ENCODE measurements around the gene HORMAD2. TPM values are rescaled to one million over a fixed set of nuclear protein-coding genes. Genes with fewer than 3 reads are reported as not detected.

HORMAD2 gene
- total RNA-seq, 4 donors from 2014 or later, result not detected

DNA sequence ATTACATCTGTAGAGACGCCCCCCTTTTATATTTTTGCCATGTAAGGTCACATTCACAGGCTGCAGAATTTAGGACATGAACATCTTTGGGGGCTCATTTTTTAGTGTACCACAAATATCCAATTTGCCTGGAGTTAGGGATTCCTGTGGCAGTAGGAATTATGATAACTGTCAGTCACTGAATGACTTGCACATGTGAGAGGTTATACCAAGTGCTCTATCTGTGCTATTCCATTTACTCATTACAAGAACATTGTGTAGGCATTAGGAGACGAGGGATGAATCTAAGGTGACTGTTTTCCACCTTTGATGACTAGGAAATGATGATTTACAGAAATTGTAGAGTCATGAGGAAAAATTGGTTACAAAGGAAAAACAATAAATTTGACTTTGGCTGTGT lies 87.0 kb downstream of the HORMAD2 start:
- no peak for TF ChIP-seq POLR2A (IDR thresholded peaks at IDR 0.05)
- TF ChIP-seq POLR2AphosphoS5 (IDR thresholded peaks at IDR 0.05), result no peak
- TF ChIP-seq CTCF (IDR thresholded peaks at IDR 0.05), result no peak
- no peak for TF ChIP-seq EP300 (IDR thresholded peaks at IDR 0.05)
- no peaks in the 10 kb centered on the region for H3K36me3 ChIP-seq
- no peak overlapping the region for H3K27ac ChIP-seq
- no peak for ATAC-seq
- peaks cover 25% of the 10 kb centered on the region for H3K27me3 ChIP-seq
- no peaks in the 10 kb centered on the region for H3K4me1 ChIP-seq
- no peaks in the 10 kb centered on the region for H3K9me3 ChIP-seq
- H3K4me3 ChIP-seq, result no peak overlapping the region
- WGBS, 2 donors (ENCODE audit: low coverage in 1 of 2), result 40 to 65% methylated on average over 1 to 2 of the region's 2 CpGs

GRCh38 chr22:30167734-30168133 lies 87.5 kb downstream of the HORMAD2 start:
- Histone ChIP-seq H3K4me1 (no peaks in the 10 kb centered on the region), H3K27me3 (peaks cover 25% of the 10 kb centered on the region), H3K9me3 (no peaks in the 10 kb centered on the region), H3K36me3 (no peaks in the 10 kb centered on the region), H3K27ac (no peak overlapping the region), H3K4me3 (no peak overlapping the region)
- ATAC-seq, result no peak
- TF ChIP-seq POLR2AphosphoS5 (IDR thresholded peaks at IDR 0.05), result no peak
- TF ChIP-seq CTCF (IDR thresholded peaks at IDR 0.05), result no peak
- TF ChIP-seq POLR2A (IDR thresholded peaks at IDR 0.05), result no peak
- TF ChIP-seq EP300 (IDR thresholded peaks at IDR 0.05), result no peak
- 50 to 67% methylated on average over 1 of the region's 1 CpG for WGBS, 2 donors (ENCODE audit: low coverage in 1 of 2)

DNA sequence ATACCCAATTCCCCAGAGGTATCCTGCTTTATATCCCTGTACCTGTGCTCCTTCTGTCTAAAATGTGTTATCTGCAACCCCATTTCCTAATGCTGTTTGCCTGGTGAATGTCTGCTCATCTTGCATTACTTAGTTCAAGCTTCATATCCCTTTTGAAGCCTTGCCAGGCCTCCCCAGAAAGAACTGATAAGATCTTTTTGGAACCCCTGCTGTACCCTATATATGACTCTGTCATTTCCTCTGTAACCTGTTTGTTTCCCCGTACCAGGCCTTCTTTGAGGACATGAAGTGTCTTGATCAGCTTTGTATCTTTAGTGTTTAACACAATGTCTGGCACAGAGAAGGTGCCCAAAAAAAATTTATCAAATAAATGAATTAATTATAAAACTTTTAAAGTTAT lies 88.7 kb downstream of the HORMAD2 start:
- peaks cover 25% of the 10 kb centered on the region for H3K27me3 ChIP-seq
- WGBS, 2 donors (ENCODE audit: low coverage in 1 of 2), result 73 to 88% methylated on average over 1 of the region's 1 CpG
- H3K4me3 ChIP-seq, result no peak overlapping the region
- no peak for ATAC-seq
- TF ChIP-seq EP300 (IDR thresholded peaks at IDR 0.05) (no peak), POLR2A (IDR thresholded peaks at IDR 0.05) (no peak), CTCF (IDR thresholded peaks at IDR 0.05) (no peak), POLR2AphosphoS5 (IDR thresholded peaks at IDR 0.05) (no peak)
- no peak overlapping the region for H3K27ac ChIP-seq
- H3K36me3 ChIP-seq, result no peaks in the 10 kb centered on the region
- no peaks in the 10 kb centered on the region for H3K9me3 ChIP-seq
- H3K4me1 ChIP-seq, result no peaks in the 10 kb centered on the region

DNA sequence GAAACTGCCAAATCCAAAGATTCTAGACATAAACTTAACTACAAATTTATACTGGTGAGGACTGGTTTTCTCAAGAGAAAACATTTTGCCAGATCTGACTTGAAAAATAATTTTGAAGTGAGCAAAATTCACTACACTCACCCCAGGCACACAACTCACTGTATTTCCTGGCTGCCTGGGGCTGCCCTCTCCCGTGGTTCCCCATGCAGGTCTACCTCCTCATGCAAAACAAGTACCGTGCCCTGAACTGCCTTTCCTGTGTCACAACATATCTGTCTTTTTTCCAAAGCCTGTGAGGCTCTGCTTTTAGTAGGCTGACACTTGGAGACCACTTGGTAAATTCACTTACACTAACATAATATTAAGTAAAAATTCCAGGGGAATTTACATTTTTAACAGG lies 89.9 kb downstream of the HORMAD2 start:
- no peak for TF ChIP-seq POLR2A (IDR thresholded peaks at IDR 0.05)
- no peak for TF ChIP-seq CTCF (IDR thresholded peaks at IDR 0.05)
- no peak for TF ChIP-seq EP300 (IDR thresholded peaks at IDR 0.05)
- TF ChIP-seq POLR2AphosphoS5 (IDR thresholded peaks at IDR 0.05), result no peak
- no peak for ATAC-seq
- Histone ChIP-seq H3K4me3 (no peak overlapping the region), H3K36me3 (no peaks in the 10 kb centered on the region), H3K9me3 (no peaks in the 10 kb centered on the region), H3K4me1 (no peaks in the 10 kb centered on the region), H3K27ac (no peak overlapping the region), H3K27me3 (peaks cover 25% of the 10 kb centered on the region)
- WGBS, 2 donors (ENCODE audit: low coverage in 1 of 2), result 39 to 63% methylated on average over 2 of the region's 2 CpGs

- TF ChIP-seq EP300 (IDR thresholded peaks at IDR 0.05) (no peak), POLR2A (IDR thresholded peaks at IDR 0.05) (no peak), CTCF (IDR thresholded peaks at IDR 0.05) (no peak), POLR2AphosphoS5 (IDR thresholded peaks at IDR 0.05) (no peak)
- H3K9me3 ChIP-seq, result no peaks in the 10 kb centered on the region
- no peak overlapping the region for H3K27ac ChIP-seq
- no peak overlapping the region for H3K4me3 ChIP-seq
- ATAC-seq, result no peak
- H3K27me3 ChIP-seq, result peaks cover 25% of the 10 kb centered on the region
- 67 to 74% methylated on average over 3 of the region's 3 CpGs for WGBS, 2 donors (ENCODE audit: low coverage in 1 of 2)
- peaks cover 0 to 7% (median 0%) of the 10 kb centered on the region in 3 donors for H3K4me1 ChIP-seq
- no peaks in the 10 kb centered on the region for H3K36me3 ChIP-seq
Measured at GRCh38 chr22:30171008-30171407, 90.7 kb downstream of the HORMAD2 start.
